GM12801 (cell line): ENCODE data around the gene FMN1.

Experiments
- CTCF ChIP-seq: IDR thresholded peaks from one replicate; pipeline ENCODE4 v1.5.1; 2011; ENCODE audit warnings: control low read depth; ENCODE audit not compliant: insufficient read length; ENCODE audit errors: extremely low read depth

FMN1 gene

GRCh38 chr15:32905481-32905880 lies 289.0 kb downstream of the FMN1 start:
- no peak for TF ChIP-seq CTCF

GRCh38 chr15:32904448-32904847 lies 290.1 kb downstream of the FMN1 start:
- TF ChIP-seq CTCF = no peak

- TF ChIP-seq CTCF = no peak
These were observed 290.8 kb downstream of the FMN1 start for GRCh38 chr15:32903591-32904290.

GRCh38 chr15:32901995-32902394 lies 292.5 kb downstream of the FMN1 start:
- no peak for TF ChIP-seq CTCF

GRCh38 chr15:32901192-32901591 lies 293.3 kb downstream of the FMN1 start:
- no peak for TF ChIP-seq CTCF

- no peak for TF ChIP-seq CTCF
These were observed 295.4 kb downstream of the FMN1 start for GRCh38 chr15:32899126-32899596.

GRCh38 chr15:32898414-32898813 lies 296.1 kb downstream of the FMN1 start:
- TF ChIP-seq CTCF = no peak

- TF ChIP-seq CTCF = no peak
These were observed 301.1 kb downstream of the FMN1 start for GRCh38 chr15:32893421-32893820.
